ENCODE measurements around the gene CISD3.

The CISD3 gene

DNA sequence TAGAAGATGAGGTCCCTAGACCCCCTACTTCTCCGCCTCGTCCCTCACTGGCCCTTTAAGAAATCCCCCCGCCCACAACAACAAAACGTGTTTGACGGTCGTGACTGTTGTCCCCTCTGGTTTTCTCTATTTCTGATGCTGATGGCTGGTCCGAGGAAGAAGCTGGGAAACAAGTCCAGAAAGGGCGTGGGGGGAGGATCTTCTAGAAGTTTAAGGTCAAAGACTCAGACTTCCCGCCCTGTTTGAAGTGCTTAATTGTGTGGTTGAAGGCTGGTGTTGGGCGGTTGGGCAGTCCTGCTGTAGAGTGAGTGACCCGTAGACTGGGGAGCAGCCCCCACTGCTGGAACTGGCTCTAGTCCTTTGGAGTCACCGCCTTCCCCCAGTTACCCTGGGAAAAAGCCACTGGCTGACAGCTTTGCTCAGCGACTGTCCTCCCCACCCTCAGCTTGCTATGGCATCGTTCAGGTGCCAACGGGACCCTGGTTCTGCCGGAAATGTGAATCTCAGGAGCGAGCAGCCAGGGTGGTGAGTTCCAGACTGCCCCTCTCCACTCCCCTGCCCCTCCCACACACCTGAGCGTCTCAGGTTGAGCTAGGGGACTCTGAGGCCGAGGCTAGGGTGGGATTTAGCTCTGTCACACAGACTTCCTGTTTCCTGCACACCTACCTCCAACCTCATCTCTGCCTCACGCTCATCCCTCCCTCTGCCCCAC lies 23.5 kb upstream of the CISD3 start:
- DNase-seq (ENCODE audit: low read depth in 2 of 3, low spot score in 2 of 3) = no peak

DNA sequence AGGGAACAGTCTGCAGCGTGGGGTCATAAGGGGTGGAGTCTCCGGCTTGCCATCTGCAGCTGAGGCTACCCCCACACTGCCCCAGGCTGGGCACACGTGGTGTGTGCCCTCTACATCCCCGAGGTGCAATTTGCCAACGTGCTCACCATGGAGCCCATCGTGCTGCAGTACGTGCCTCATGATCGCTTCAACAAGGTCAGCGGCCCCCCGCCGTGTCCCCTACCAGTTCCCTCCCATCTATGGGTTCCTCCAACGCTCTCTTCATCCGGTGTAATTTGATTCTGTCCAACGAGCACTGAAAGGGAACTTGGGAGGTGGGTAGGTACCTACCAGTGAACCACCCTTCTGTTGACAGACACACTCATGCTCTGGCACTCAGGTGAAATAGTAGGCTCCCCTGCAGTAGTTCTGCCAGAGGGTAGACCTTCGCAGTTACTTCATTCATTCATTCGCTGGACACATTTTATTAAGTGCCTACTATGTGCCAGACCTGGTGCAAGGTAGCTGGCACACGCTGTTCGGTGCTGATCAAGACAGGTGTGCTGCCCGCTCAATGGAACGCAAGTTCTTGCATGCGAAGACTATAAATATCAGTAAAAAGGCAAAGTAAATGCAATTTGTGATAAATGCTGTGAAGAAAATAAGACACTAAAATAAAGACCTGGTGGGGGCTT lies 22.3 kb upstream of the CISD3 start:
- no peak for DNase-seq (ENCODE audit: low read depth in 2 of 3, low spot score in 2 of 3)

DNA sequence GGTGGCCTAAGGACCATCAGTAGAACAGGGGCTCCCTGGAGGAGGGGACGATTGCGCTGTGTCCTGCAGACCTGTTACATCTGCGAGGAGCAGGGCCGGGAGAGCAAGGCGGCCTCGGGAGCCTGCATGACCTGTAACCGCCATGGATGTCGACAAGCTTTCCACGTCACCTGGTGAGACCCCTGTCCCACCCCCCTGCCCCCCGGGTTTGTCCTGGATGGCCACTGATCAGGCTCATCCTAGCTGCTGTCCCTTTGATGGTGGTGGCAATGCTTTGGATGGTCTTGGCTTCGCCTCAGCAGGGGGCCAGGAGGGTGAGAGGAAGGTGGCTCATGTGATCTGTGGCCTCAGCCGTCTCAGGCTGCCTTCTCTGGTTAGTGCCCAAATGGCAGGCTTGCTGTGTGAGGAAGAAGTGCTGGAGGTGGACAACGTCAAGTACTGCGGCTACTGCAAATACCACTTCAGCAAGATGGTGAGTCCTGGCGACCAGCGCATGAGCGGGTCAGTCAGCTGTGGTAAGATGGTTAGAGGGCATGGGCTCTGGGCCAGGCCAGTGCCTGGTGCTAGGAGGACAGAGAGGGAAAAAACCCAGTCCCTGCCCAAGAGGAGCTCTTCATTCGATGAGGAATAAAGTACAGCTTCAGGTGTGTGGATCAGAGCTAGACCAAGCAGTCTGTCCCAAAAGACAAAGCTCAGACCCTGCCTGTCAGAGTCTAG lies 20.9 kb upstream of the CISD3 start:
- no peak for DNase-seq (ENCODE audit: low read depth in 2 of 3, low spot score in 2 of 3)

DNA sequence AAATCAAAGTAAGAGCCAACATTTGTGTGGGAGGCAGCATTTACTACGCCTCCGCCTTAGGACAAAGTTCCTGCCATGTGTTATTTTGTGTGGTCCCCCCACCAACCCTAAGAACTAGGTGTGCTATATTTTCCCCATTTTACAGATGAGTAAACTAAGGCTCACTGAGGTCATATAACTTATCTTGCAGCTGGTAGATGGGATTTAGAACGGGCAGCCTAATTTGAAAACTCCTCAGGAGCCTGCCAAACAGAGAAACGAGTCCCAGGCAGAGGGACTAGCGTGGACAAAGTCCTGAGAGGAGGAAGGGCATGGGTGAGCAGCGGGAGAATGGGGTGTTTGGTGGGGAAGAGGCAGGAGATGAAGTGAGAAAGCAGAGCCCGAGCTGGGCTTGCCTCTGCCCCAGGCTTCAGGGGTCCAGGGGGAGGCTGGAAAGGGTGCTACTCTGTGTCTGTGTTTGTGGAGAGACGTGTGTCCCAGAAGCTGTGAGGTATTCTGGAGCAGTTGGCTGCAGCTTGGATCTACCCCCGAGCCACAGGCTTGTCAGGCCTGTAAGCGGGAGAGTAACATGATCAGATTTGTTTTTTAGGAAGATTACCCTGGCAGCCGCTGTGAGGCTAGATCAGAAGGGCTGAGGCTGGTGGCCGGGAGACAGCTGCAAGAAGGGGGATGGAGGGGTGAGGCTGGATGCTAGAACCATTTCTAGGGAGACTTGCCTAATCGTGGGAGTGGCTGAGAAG lies 20.1 kb upstream of the CISD3 start:
- no peak for DNase-seq (ENCODE audit: low read depth in 2 of 3, low spot score in 2 of 3)

DNA sequence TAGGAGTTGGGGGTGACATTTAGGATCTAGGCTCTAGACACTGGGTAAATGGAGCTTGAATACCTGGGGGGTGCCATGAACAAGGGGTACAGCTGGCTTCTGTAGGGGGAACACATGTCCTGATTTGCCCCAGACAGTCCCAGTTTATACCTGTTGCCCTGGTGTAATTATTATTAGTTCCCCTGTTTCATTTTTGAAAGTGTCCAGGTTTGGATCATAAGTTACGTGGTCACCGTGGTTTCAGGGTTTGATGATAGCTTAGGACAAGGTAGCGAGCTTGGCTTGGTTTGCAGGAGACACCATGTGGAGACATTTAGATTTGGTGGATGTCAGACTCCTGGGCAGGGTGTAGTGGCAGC lies 19.6 kb upstream of the CISD3 start:
- DNase-seq (ENCODE audit: low read depth in 2 of 3, low spot score in 2 of 3) = no peak

DNA sequence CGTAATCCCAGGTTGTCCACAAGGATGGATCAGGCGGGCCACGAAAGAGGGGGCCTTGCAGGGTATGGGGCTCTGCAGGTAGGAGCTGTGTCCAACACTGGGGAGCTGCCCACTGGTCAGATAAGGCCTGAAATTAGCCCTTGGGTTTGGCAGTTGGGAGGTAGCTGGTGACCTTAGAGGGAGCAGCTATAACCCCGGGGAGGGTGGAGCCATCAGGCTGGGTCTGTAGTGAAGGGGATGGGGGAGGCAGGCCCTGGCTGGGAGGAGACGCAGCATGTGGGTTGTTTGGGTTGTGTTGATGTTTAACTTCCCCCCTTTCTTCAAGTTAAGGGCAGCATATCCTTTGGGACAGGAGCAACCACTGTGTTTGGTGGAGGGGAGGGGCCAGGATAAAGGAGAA lies 19.2 kb upstream of the CISD3 start:
- DNase-seq (ENCODE audit: low read depth in 2 of 3, low spot score in 2 of 3) = no peak

DNA sequence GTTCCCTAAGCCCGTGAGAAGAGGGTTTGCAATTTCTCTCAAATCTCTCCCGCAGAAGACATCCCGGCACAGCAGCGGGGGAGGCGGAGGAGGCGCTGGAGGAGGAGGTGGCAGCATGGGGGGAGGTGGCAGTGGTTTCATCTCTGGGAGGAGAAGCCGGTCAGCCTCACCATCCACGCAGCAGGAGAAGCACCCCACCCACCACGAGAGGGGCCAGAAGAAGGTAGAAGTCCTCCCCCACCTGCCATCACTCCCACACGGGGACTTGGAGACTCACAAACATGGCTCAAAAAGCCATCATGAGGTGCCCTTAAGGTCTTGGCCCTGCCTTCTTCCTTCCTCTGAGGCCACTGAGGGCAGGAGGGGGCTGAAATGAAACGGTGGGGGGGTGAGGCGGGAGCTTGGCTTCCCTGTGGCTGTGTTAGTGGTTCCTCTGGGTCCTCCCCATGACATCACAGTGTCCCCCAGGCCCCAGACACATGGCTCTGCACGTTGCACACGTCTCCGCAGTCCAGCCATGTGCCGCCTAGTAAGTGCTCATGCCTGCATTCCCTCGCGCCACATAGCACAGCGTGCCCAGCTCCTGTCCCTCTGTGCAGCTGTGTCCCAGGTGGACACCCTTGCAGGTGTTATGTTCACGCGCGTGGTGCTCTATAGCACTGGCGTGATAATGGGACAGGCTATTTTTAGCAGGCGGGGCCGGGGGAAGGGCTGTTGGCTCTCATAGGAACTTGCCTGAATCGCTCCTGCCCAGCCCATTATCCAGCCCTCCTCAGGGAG lies 18.2 kb upstream of the CISD3 start:
- DNase-seq (ENCODE audit: low read depth in 2 of 3, low spot score in 2 of 3) = no peak

DNA sequence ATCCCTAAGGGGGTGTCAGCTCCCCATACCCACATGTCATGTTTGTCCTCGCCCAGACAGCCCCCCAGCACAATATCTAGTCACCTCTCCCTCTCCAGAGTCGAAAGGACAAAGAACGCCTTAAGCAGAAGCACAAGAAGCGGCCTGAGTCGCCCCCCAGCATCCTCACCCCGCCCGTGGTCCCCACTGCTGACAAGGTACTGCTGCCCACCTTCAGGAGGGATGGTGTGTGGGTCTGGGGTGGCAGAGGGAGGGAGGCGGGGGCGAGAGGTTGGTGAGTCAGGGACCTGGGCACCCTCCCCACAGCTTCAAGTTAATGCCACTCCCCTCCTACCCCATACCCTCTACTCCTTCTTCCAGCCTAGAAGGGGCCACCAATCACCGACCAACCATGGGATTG lies 17.5 kb upstream of the CISD3 start:
- DNase-seq (ENCODE audit: low read depth in 2 of 3, low spot score in 2 of 3) = no peak

DNA sequence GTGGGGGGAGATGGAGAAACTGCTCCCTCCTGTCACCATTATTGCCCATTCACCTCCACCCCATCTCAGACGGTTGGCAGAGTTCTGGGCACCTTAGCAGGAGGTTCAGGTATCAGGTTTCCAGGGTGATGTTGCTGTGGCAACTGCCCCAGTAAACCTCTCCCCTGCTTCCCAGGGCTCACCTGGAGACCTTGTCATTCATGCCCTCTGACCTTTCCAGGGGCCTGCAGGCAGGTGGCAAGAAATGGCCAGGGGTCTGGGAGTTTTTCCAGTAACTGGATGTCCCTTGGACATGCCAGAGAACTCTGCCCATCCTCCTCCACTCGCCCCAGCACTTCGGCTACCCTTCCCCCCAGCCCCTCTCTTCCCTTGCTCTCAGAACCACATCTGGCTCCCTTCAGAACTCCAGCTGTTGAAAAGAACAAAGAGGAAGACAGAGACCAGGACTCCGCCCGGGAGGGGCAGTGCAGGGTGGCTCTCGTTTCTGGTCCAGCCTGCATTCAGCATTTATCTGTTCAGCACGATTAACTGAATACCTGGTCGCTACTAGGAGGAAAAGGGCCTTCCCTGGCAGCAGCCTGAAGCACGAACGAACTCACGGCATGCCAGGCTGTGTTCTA lies 16.6 kb upstream of the CISD3 start:
- no peak for DNase-seq (ENCODE audit: low read depth in 2 of 3, low spot score in 2 of 3)

DNA sequence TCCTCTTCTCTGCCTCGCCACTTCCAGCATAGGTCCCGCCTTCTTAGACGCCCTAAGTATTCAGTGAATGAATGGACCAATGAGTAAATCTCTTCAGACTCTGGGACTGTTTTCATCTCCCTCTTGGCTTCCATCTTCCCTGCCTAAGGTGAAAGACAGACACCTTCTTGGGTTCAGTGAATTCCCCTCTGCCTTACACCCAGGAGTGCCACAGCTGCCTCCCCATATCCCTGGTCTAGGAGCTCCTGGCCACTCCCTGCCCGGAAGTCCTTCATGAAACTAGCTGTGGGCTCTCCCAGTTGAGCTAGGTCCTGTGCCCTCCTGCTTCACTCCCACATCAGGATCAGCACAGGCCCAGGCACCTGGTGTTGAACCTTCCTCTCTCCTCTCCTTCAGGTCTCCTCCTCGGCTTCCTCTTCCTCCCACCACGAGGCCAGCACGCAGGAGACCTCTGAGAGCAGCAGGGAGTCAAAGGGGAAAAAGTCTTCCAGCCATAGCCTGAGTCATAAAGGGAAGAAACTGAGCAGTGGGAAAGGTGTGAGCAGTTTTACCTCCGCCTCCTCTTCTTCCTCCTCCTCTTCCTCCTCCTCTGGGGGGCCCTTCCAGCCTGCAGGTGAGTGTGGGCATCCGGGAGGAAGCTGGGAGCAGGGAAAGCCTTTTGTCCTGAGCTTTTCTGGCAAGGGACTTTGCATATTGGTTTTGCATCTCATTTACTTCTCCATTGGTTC lies 14.8 kb upstream of the CISD3 start:
- DNase-seq (ENCODE audit: low read depth in 2 of 3, low spot score in 2 of 3) = no peak

DNA sequence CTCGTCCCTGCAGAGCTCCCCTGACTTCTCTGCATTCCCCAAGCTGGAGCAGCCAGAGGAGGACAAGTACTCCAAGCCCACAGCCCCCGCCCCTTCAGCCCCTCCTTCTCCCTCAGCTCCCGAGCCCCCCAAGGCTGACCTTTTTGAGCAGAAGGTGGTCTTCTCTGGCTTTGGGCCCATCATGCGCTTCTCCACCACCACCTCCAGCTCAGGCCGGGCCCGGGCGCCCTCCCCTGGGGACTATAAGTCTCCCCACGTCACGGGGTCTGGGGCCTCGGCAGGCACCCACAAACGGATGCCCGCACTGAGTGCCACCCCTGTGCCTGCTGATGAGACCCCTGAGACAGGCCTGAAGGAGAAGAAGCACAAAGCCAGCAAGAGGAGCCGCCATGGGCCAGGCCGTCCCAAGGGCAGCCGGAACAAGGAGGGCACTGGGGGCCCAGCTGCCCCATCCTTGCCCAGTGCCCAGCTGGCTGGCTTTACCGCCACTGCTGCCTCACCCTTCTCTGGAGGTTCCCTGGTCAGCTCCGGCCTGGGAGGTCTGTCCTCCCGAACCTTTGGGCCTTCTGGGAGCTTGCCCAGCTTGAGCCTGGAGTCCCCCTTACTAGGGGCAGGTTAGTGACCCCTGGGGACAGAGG lies 13.7 kb upstream of the CISD3 start:
- DNase-seq (ENCODE audit: low read depth in 2 of 3, low spot score in 2 of 3) = no peak

DNA sequence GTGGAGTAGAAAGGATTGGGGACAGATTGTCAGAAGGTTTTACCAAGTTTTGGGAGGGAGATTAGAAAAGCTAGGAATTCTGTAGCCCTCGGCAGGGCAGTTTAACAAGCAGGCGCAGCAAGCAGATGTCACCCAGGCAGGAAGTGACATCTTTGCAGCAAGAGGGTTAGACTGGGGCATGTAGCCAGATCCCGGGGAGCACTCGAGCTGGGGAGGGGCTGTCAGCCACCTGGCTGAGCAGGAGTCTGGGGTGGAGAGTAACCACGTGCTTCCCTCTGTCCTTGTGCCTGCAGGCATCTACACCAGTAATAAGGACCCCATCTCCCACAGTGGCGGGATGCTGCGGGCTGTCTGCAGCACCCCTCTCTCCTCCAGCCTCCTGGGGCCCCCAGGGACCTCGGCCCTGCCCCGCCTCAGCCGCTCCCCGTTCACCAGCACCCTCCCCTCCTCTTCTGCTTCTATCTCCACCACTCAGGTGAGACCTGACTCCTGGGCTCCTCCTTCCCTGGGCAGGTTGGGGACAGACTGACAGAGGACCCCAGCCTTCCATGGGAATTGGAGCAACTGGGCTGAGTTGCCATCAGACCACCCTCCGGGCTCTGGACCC lies 12.9 kb upstream of the CISD3 start:
- DNase-seq (ENCODE audit: low read depth in 2 of 3, low spot score in 2 of 3) = no peak

DNA sequence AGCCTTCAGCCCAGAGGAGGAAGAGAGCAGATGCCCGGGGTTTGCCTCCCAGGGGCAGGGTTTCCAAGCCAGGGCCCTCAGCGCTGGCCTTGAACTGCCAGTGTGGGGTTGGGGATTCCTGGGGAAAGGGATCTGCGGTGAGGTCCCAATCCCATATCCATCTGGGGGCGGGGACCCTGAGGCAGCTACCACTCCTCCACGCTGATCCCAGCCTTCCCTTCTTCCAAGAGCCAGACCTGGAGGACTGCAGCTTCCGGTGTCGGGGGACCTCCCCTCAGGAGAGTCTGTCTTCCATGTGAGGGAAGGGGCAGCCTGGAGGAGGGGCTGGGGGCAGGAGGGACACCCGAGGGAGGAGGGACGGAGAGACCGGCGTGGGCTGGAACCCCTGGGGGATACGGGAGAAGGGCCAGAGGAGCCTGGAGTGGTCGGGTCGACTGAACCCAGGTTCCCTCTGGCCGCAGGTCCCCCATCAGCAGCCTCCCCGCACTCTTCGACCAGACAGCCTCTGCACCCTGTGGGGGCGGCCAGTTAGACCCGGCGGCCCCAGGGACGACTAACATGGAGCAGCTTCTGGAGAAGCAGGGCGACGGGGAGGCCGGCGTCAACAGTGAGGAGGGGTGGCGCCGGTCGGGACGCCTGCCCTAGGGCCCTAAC lies 10.7 kb upstream of the CISD3 start:
- no peak for DNase-seq (ENCODE audit: low read depth in 2 of 3, low spot score in 2 of 3)

DNA sequence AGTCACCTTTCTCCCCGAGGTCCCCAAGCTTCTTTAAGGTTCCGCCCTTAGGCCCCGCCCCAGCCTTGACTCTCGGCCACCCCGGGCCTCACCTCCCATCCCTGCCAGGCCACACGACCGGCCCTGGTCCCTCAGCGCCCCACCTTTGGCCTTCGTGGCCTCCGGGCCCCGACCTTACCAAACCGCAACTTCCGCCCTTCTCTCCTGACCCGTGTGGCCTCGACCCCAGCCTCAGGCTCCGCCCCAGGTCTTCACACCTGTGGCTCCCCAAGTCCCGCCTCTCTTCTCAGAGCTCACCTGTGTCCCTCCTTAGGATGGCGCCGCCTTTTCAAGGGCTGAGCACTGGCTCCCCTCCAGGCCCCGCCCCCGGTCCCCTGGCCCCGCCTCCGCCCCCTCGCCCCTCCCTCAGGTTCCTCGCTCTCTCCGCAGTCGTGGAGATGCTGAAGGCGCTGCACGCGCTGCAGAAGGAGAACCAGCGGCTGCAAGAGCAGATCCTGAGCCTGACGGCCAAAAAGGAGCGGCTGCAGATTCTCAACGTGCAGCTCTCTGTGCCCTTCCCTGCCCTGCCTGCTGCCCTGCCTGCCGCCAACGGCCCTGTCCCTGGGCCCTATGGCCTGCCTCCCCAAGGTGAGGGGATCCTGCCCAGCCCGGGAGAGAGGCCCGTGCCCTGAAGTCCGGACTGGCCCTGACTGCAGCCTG lies 10.0 kb upstream of the CISD3 start:
- DNase-seq (ENCODE audit: low read depth in 2 of 3, low spot score in 2 of 3) = no peak

DNA sequence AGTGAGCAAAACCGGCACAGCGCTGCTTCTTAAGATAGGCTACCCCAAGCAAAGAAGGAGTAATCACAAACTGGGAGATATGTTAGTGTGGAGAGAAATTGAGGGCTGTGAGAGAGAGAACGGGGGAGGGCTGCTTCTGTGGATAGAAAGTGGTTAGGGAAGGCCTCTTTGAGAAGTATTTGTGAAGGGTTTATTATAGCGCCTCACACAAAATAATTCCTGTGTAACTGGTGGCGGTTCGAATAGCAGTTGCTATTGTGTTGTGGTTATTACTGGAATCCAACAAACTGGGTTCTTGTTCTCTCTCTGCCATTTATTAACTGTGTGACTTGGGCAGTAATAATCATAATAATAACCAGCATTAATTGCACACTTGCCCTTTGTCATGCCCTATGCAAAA lies 9.2 kb upstream of the CISD3 start:
- DNase-seq (ENCODE audit: low read depth in 2 of 3, low spot score in 2 of 3) = no peak

DNA sequence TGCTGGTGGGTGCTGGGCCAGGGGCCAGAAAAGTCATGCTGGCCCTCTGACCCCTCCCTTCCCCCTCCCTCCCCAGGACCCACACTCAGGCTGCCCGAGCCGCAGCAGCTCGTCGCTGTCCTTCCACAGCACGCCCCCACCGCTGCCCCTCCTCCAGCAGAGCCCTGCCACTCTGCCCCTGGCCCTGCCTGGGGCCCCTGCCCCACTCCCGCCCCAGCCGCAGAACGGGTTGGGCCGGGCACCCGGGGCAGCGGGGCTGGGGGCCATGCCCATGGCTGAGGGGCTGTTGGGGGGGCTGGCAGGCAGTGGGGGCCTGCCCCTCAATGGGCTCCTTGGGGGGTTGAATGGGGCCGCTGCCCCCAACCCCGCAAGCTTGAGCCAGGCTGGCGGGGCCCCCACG lies 8.3 kb upstream of the CISD3 start:
- no peak for DNase-seq (ENCODE audit: low read depth in 2 of 3, low spot score in 2 of 3)

DNA sequence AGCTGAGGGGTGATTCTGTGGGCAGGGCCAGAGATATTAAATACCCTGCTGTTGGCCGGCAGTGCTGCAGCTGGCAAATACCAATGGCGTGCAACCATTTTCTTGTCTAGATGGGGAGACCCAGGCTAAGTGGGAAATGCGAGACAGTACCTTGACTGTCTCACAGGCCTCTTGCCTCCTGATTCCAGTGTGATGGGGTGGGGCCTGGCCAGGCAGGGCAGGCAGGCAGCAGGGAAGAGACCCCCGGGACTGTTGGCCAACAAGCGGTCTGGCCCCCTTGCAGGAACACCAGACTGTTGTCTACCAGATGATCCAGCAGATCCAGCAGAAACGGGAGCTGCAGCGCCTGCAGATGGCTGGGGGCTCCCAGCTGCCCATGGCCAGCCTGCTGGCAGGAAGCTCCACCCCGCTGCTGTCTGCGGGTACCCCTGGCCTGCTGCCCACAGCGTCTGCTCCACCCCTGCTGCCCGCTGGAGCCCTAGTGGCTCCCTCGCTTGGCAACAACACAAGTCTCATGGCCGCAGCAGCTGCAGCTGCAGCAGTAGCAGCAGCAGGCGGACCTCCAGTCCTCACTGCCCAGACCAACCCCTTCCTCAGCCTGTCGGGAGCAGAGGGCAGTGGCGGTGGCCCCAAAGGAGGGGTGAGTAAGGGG lies 5.7 kb upstream of the CISD3 start:
- no peak for DNase-seq (ENCODE audit: low read depth in 2 of 3, low spot score in 2 of 3)

Data from activated CD8-positive, alpha-beta memory T cell treated with anti-CD3 and anti-CD28 coated beads for 48 hours (primary cell).